ENCODE measurements around the gene ARSG. TPM values are rescaled to one million over a fixed set of nuclear protein-coding genes. Genes with fewer than 3 reads are reported as not detected.
A peak's percentile ranks its signal among the peaks of the same experiment; 100 is the strongest.

The ARSG gene
- total and polyA plus RNA-seq, 2 donors (not counting 1 experiment from before 2014, with no cell fraction given) = 5.5 to 18.4 TPM

DNA sequence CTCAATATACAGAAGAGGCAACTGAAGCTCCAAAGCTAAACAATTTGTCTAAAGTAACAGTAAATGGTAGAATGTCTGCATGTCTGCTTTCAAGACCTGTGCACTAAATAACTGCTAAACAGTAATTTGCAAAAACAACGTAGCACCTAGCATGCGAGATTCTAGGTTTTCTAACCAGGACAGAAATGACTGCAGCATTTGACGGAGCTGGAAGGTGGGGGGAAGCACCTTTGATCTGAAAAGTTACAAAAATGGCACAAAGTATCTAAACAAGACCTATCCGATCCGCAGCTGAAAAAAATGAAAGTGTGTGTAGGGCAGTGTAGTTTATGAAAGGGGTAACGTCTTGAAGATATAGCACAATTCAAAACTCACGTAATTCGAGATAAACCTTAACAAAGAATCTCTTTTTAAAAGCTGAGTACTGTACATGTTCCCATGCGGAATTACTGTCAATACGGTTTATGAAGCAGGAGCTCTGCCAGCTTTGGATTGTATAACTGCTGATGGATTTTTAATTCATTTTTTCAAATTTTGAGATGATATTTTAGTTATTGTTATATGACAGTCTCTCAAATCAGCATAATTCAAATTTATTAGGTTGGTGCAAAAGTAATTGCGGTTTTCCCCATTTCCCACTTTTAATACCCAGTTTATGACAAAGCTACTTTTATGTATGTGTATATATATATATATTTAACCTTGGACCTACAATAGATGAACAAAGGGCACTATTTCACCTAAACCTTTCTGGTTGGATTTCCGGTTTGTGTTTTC lies 167.2 kb downstream of the ARSG start:
- peak overlapping the region; percentile 74 for H2AFZ ChIP-seq (ENCODE audit: insufficient read depth, low read depth, low read length, poor library complexity, severe bottlenecking)
- ATAC-seq (ENCODE audit: low read depth) = no peak
- no peaks in the 10 kb centered on the region for H3K27me3 ChIP-seq (replicated peaks in 1 of 4; ENCODE audit: control extremely low read depth in 1 of 4, control insufficient read depth in 3 of 4, insufficient read depth in 4 of 4, low read length in 3 of 4)
- ChIA-PET CTCF (interaction anchor here (0.8 to 7.4 kb wide), 21 partner anchors 8 to 500 kb away, joined by 3 to 42 read pairs (median 5); partner anchors contain the start of gene AMZ2), POLR2A (interaction anchor here (0.6 to 2.7 kb wide), 8 partner anchors 21 to 740 kb away, joined by 3 to 16 read pairs (median 5); partner anchors contain the start of genes AMZ2, KPNA2, NOL11 and SLC16A6)
- peaks cover 22% of the 10 kb centered on the region for H3K4me1 Mint-ChIP-seq
- no CpG with 5 or more reads among the region's 12 CpGs for WGBS (ENCODE audit: insufficient coverage)
- H3K9me3 Mint-ChIP-seq (ENCODE audit: insufficient read depth) = no peaks in the 10 kb centered on the region
- H3K36me3 ChIP-seq (replicated peaks in 1 of 2; ENCODE audit: control extremely low read depth in 1 of 2, control insufficient read depth in 1 of 2, extremely low read depth in 1 of 2, insufficient read depth in 2 of 2, low read length in 1 of 2) = no peaks in the 10 kb centered on the region
- DNase-seq = no peak
- no peaks in the 10 kb centered on the region for H4K20me1 ChIP-seq (ENCODE audit: control insufficient read depth, insufficient read depth, low read length, poor library complexity, severe bottlenecking)
- H3K27me3 Mint-ChIP-seq = no peaks in the 10 kb centered on the region
- no peaks in the 10 kb centered on the region for H3K9me3 ChIP-seq (ENCODE audit: control extremely low read depth in 1 of 3, control insufficient read depth in 2 of 3, insufficient read depth in 1 of 3, low read length in 2 of 3)
- H3K4me3 Mint-ChIP-seq = peak overlapping the region; percentile 82
- H3K9ac ChIP-seq (ENCODE audit: low read length) = peak overlapping the region; percentile 58
- peak overlapping the region; percentile 73 for H3K4me2 ChIP-seq (replicated peaks; ENCODE audit: low read depth, low read length, poor library complexity, severe bottlenecking)
- H3K79me2 ChIP-seq (ENCODE audit: control insufficient read depth, insufficient read depth, low read length) = no peaks in the 10 kb centered on the region
- H3K4me1 ChIP-seq (ENCODE audit: control insufficient read depth in 2 of 2, insufficient read depth in 2 of 2, low read length in 2 of 2) = peaks cover 10 to 21% of the 10 kb centered on the region in 2 donors
- TF ChIP-seq, protein P1, sequence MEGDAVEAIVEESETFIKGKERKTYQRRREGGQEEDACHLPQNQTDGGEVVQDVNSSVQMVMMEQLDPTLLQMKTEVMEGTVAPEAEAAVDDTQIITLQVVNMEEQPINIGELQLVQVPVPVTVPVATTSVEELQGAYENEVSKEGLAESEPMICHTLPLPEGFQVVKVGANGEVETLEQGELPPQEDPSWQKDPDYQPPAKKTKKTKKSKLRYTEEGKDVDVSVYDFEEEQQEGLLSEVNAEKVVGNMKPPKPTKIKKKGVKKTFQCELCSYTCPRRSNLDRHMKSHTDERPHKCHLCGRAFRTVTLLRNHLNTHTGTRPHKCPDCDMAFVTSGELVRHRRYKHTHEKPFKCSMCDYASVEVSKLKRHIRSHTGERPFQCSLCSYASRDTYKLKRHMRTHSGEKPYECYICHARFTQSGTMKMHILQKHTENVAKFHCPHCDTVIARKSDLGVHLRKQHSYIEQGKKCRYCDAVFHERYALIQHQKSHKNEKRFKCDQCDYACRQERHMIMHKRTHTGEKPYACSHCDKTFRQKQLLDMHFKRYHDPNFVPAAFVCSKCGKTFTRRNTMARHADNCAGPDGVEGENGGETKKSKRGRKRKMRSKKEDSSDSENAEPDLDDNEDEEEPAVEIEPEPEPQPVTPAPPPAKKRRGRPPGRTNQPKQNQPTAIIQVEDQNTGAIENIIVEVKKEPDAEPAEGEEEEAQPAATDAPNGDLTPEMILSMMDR (IDR thresholded peaks at IDR 0.05) = no peak
- no peak for TF ChIP-seq EZH2 (IDR thresholded peaks at IDR 0.05; ENCODE audit: borderline replicate concordance, insufficient read depth, low read depth, low read length, poor library complexity, severe bottlenecking)
- intact Hi-C loops (cut with micrococcal nuclease) = loop anchor here (5.0 kb wide), 3 partner anchors 251 to 646 kb away; no protein-coding TSS in a partner anchor
- H3K27ac Mint-ChIP-seq = peak overlapping the region; percentile 65
- H3K4me3 ChIP-seq (ENCODE audit: control extremely low read depth in 1 of 5, extremely low read depth in 1 of 5, insufficient read depth in 1 of 5, low read depth in 2 of 5, low read length in 4 of 5) = peak overlapping the region; percentile 55 to 67 (median 63)
- H3K27ac ChIP-seq (ENCODE audit: low read length in 2 of 2) = peak overlapping the region; percentile 56 to 75

Measured in B cell (primary cell).